GM12873 (cell line): ENCODE results near the gene SMIM44.

Source experiments
- CTCF ChIP-seq: IDR thresholded peaks from 2 replicates; pipeline ENCODE4 v1.5.1; 2012; ENCODE audit warnings: low read depth, mild to moderate bottlenecking, moderate library complexity, low read length, control low read depth; ENCODE audit not compliant: insufficient read depth; ENCODE audit errors: missing control alignments

The SMIM44 gene

GRCh38 chr19:3463714-3464586 is 19.3 kb downstream of the SMIM44 start:
- no peak for TF ChIP-seq CTCF

GRCh38 chr19:3462991-3463713 is 20.1 kb downstream of the SMIM44 start:
- no peak for TF ChIP-seq CTCF

- no peak for TF ChIP-seq CTCF
Measured at GRCh38 chr19:3459965-3460582, 23.2 kb downstream of the SMIM44 start.

GRCh38 chr19:3459089-3459881 is 24.0 kb downstream of the SMIM44 start:
- no peak for TF ChIP-seq CTCF

- TF ChIP-seq CTCF: no peak
Measured at GRCh38 chr19:3458229-3459088, 24.8 kb downstream of the SMIM44 start.

- TF ChIP-seq CTCF: no peak
Measured at GRCh38 chr19:3457528-3458228, 25.6 kb downstream of the SMIM44 start.
